B cell (primary cell): ENCODE results near the gene NIPAL3. TPM values are rescaled to one million over a fixed set of nuclear protein-coding genes. Genes with fewer than 3 reads are reported as not detected.

ENCODE experiments used
- ATAC-seq: fragments of 200-7000 bp; cut with Tn5 transposase; one replicate; pipeline ENCODE4 v1.10.0; 2021; ENCODE audit warnings: low read depth, mild to moderate bottlenecking, moderate number of reproducible peaks, moderate library complexity
- CTCF ChIA-PET: fragments of 350-600 bp; sonication (Branson Sonifier 250); formaldehyde crosslinking; loops from one replicate; lab custom pipeline; 2021; ENCODE audit warnings: antibody characterized with exemption, inconsistent platforms; lab: Charles Lee
- POLR2A ChIA-PET: fragments of 350-600 bp; sonication (Branson Sonifier 250); formaldehyde crosslinking; loops from one replicate; lab custom pipeline; 2021; ENCODE audit warnings: antibody characterized with exemption; lab: Charles Lee
- DNase-seq: peaks from one replicate; pipeline ENCODE4 v3.0.0; 2013
- H2AFZ ChIP-seq: 2 replicates; pipeline ENCODE4 v1.6.1; 2012; ENCODE audit warnings: mild to moderate bottlenecking, low read depth, low read length; ENCODE audit not compliant: insufficient read depth, poor library complexity, severe bottlenecking
- H3K27ac ChIP-seq, 2 donors: 1 replicate in 1 of 2; 2 replicates in 1 of 2; pipeline ENCODE4 v1.5.1; 2012 to 2013; ENCODE audit warnings: low read length in 2 of 2, mild to moderate bottlenecking in 2 of 2, moderate library complexity in 1 of 2
- H3K27me3 ChIP-seq, 4 experiments: fragments of 200-600 bp in 1 of 4; sonication (generic) in 1 of 4; replicated peaks in 1 of 4; 1 replicate in 2 of 4; 2 replicates in 2 of 4; pipeline versions ENCODE4 v1.6.1 to v1.7.0; 2013 to 2016; ENCODE audit warnings: low read length in 3 of 4, mild to moderate bottlenecking in 2 of 4, mixed read lengths in 1 of 4, moderate library complexity in 1 of 4; ENCODE audit not compliant: insufficient read depth in 4 of 4, control insufficient read depth in 3 of 4; ENCODE audit errors: control extremely low read depth in 1 of 4
- H3K36me3 ChIP-seq, 2 experiments: replicated peaks in 1 of 2; 1 replicate in 1 of 2; 2 replicates in 1 of 2; pipeline versions ENCODE4 v1.6.1 to v1.7.1; 2013; ENCODE audit warnings: low read length in 1 of 2; ENCODE audit not compliant: insufficient read depth in 2 of 2, control insufficient read depth in 1 of 2; ENCODE audit errors: control extremely low read depth in 1 of 2, extremely low read depth in 1 of 2
- H3K4me1 ChIP-seq, 2 donors: fragments of 200-600 bp in 1 of 2; sonication (generic) in 1 of 2; 1 replicate in 1 of 2; 2 replicates in 1 of 2; pipeline versions ENCODE4 v1.5.1 to v1.6.1; 2013 to 2017; ENCODE audit warnings: low read length in 2 of 2; ENCODE audit not compliant: control insufficient read depth in 2 of 2, insufficient read depth in 2 of 2
- H3K4me2 ChIP-seq: replicated peaks from 2 replicates; pipeline ENCODE3; 2012; ENCODE audit warnings: mild to moderate bottlenecking, low read depth, low read length; ENCODE audit not compliant: poor library complexity, severe bottlenecking
- H3K4me3 ChIP-seq, 5 experiments: fragments of 200-600 bp in 1 of 5; sonication (generic) in 1 of 5; 1 replicate in 3 of 5; 2 replicates in 2 of 5; pipeline versions ENCODE4 v1.5.1 to v1.7.0; 2011 to 2016; ENCODE audit warnings: low read length in 4 of 5, mild to moderate bottlenecking in 4 of 5, low read depth in 2 of 5, control low read depth in 1 of 5, moderate library complexity in 1 of 5; ENCODE audit not compliant: insufficient read depth in 1 of 5; ENCODE audit errors: control extremely low read depth in 1 of 5, extremely low read depth in 1 of 5
- H3K79me2 ChIP-seq: fragments of 200-600 bp; sonication (generic); one replicate; pipeline ENCODE4 v1.6.0; 2016; ENCODE audit warnings: low read length; ENCODE audit not compliant: control insufficient read depth, insufficient read depth
- H3K9ac ChIP-seq: fragments of 200-600 bp; sonication (generic); 2 replicates; pipeline ENCODE4 v1.6.1; 2017; ENCODE audit warnings: mild to moderate bottlenecking, low read length, moderate library complexity
- H3K9me3 ChIP-seq, 3 donors: one replicate each; pipeline versions ENCODE4 v1.6.1 to v1.7.1; 2013; ENCODE audit warnings: low read length in 2 of 3; ENCODE audit not compliant: control insufficient read depth in 2 of 3, insufficient read depth in 1 of 3; ENCODE audit errors: control extremely low read depth in 1 of 3
- H4K20me1 ChIP-seq: 2 replicates; pipeline ENCODE4 v1.6.0; 2012; ENCODE audit warnings: mild to moderate bottlenecking, low read length; ENCODE audit not compliant: insufficient read depth, control insufficient read depth, poor library complexity, severe bottlenecking
- H3K27ac Mint-ChIP-seq: one replicate; pipeline ENCODE4 v1.8.0; 2021; ENCODE audit warnings: mixed read lengths
- H3K27me3 Mint-ChIP-seq: one replicate; pipeline ENCODE4 v1.8.0; 2021; ENCODE audit warnings: mixed read lengths
- H3K4me1 Mint-ChIP-seq: one replicate; pipeline ENCODE4 v1.8.0; 2021; ENCODE audit warnings: mixed read lengths
- H3K4me3 Mint-ChIP-seq: one replicate; pipeline ENCODE4 v1.8.0; 2021; ENCODE audit warnings: mixed read lengths
- H3K9me3 Mint-ChIP-seq: one replicate; pipeline ENCODE4 v1.8.0; 2022; ENCODE audit warnings: mixed read lengths; ENCODE audit not compliant: insufficient read depth
- CTCF ChIP-seq: fragments of 200-600 bp; IDR thresholded peaks from one replicate; pipeline ENCODE4 v1.8.0; 2022; ENCODE audit warnings: antibody characterized with exemption, mild to moderate bottlenecking
- EZH2 ChIP-seq: IDR thresholded peaks from 2 replicates; pipeline ENCODE4 v1.6.1; 2012; ENCODE audit warnings: borderline replicate concordance, low read depth, mild to moderate bottlenecking, moderate library complexity, low read length; ENCODE audit not compliant: insufficient read depth, poor library complexity, severe bottlenecking
- WGBS: methylation state at CpG from one replicate; pipeline ENCODE4 v1.1.5; 2013; ENCODE audit warnings: missing lambda C conversion rate; ENCODE audit not compliant: insufficient coverage; 5-methylcytosine and 5-hydroxymethylcytosine counted together
- intact Hi-C: fragments of 100-400 bp; cut with micrococcal nuclease; formaldehyde crosslinking; loops from one replicate; pipeline ENCODE4 v1.10.0; 2022
- polyA plus RNA-seq: library from polyadenylated mRNA; depleted of rRNA; stranded (reverse); fragments of >200 nt; gene quantifications from 2 replicates; pipeline ENCODE4 v1.2.3, GENCODE V29; 2012
- total RNA-seq, 2 donors: library from RNA; stranded (reverse); fragments of 120-200 nt in 1 of 2; gene quantifications; 1 replicate in 1 of 2; 2 replicates in 1 of 2; pipeline versions ENCODE4 v1.2.3 to v1.2.4, GENCODE V29; 2013 to 2022

NIPAL3 gene
- total and polyA plus RNA-seq, 2 donors (not counting 1 experiment from before 2014, with no cell fraction given), result 23.8 to 31.6 TPM

DNA sequence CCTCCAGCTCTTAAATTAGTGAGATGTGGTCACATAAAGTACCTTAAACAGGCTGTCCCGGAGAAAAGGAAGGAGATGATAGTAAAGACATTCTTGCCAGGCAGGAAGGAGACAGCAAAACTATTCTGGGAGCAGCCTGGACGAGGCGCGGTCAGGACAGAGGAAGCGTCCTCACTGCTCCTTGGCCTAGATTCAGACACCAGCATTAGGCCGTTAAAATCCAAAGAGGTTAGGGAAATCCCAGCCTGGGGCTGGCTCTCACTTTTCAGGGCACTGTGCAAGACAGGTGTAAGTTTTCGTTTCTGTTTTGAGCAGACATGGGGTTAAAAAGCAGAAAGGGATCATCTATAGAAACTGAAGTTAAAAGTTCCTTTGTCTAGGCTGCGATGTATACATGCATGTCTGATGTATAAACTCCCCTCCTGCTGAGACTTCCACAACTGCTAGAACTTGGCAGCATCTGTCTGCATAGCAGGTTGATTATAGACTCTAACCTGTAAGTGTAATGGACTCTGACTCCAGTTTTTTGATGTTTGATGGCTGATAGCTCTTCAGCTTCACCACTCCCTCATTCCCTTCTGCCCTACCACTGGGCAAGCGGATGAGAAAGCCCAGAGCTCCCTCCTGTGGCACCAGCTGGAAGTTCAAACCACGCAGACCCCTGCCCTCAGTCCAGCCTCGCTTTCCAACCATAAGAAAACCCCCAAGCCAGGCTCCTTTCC, 23.6 kb upstream of the NIPAL3 start:
- WGBS, result 54% methylated on average over 7 of the region's 11 CpGs
- peak overlapping the region; percentile 81 to 92 for H3K27ac ChIP-seq
- no peaks in the 10 kb centered on the region for H3K27me3 Mint-ChIP-seq
- H3K4me1 Mint-ChIP-seq, result peaks cover 31% of the 10 kb centered on the region
- H3K27ac Mint-ChIP-seq, result peak overlapping the region; percentile 92
- CTCF ChIA-PET, result interaction anchor here (0.6 to 10.7 kb wide), 60 partner anchors 8 to 621 kb away, joined by 3 to 616 read pairs (median 5); partner anchors contain the start of genes IFNLR1, NIPAL3, RCAN3 and STPG1
- peak overlapping the region; percentile 48 for H3K9ac ChIP-seq
- H2AFZ ChIP-seq, result peak overlapping the region; percentile 56
- peak overlapping the region in 2 of 5 experiments; percentile 5 to 37 for H3K4me3 ChIP-seq
- POLR2A ChIA-PET, result interaction anchor here (1.1 to 2.9 kb wide), 7 partner anchors 21 to 242 kb away, joined by 3 to 17 read pairs (median 7); partner anchors contain the start of gene RCAN3
- H3K9me3 Mint-ChIP-seq, result no peaks in the 10 kb centered on the region
- no peaks in the 10 kb centered on the region for H3K27me3 ChIP-seq
- no peaks in the 10 kb centered on the region for H3K36me3 ChIP-seq
- ATAC-seq (peak; percentile 75), DNase-seq (peak; percentile 80)
- no peaks in the 10 kb centered on the region for H3K9me3 ChIP-seq
- TF ChIP-seq EZH2, result no peak
- peak; percentile 74 for TF ChIP-seq CTCF
- peaks cover 26 to 33% of the 10 kb centered on the region in 2 donors for H3K4me1 ChIP-seq
- peak overlapping the region; percentile 56 for H3K4me2 ChIP-seq
- intact Hi-C loops, result loop anchor here (1.0 to 2.0 kb wide), 6 partner anchors 23 to 321 kb away; partner anchors contain the start of gene NIPAL3
- no peaks in the 10 kb centered on the region for H4K20me1 ChIP-seq
- no peaks in the 10 kb centered on the region for H3K79me2 ChIP-seq
- peak overlapping the region; percentile 81 for H3K4me3 Mint-ChIP-seq

- peak overlapping the region; percentile 81 to 92 for H3K27ac ChIP-seq
- H3K79me2 ChIP-seq, result no peaks in the 10 kb centered on the region
- H3K9me3 ChIP-seq, result no peaks in the 10 kb centered on the region
- ATAC-seq (peak; percentile 11), DNase-seq (no peak)
- peaks cover 26 to 33% of the 10 kb centered on the region in 2 donors for H3K4me1 ChIP-seq
- peak overlapping the region; percentile 56 for H2AFZ ChIP-seq
- intact Hi-C loops, result loop anchor here (1.0 to 2.0 kb wide), 4 partner anchors 23 to 321 kb away; partner anchors contain the start of gene NIPAL3
- H4K20me1 ChIP-seq, result no peaks in the 10 kb centered on the region
- TF ChIP-seq EZH2 (no peak), CTCF (peak; percentile 38)
- Mint-ChIP-seq H3K9me3 (no peaks in the 10 kb centered on the region), H3K4me3 (peak overlapping the region; percentile 81), H3K27me3 (no peaks in the 10 kb centered on the region), H3K27ac (peak overlapping the region; percentile 92), H3K4me1 (peaks cover 31% of the 10 kb centered on the region)
- H3K9ac ChIP-seq, result peak overlapping the region; percentile 30
- H3K4me2 ChIP-seq, result peak overlapping the region; percentile 56
- no peaks in the 10 kb centered on the region for H3K36me3 ChIP-seq
- no CpG with 5 or more reads among the region's 4 CpGs for WGBS
- H3K27me3 ChIP-seq, result no peaks in the 10 kb centered on the region
- POLR2A ChIA-PET, result interaction anchor here (1.2 to 2.9 kb wide), 5 partner anchors 110 to 242 kb away, joined by 4 to 17 read pairs (median 11); partner anchors contain the start of gene RCAN3
- CTCF ChIA-PET, result interaction anchor here (0.9 to 10.7 kb wide), 37 partner anchors 7 to 621 kb away, joined by 3 to 616 read pairs (median 7); partner anchors contain the start of genes IFNLR1, NIPAL3, RCAN3 and STPG1
- H3K4me3 ChIP-seq, result peak overlapping the region in 1 of 5 experiments; percentile 37
These were observed 23.0 kb upstream of the NIPAL3 start for GRCh38 chr1:24392604-24392946.
